GM18907 (cell line): ENCODE data around the gene ARFGEF2.

Experiments used
- ATAC-seq: cut with Tn5 transposase; IDR thresholded peaks from one replicate; pipeline ENCODE4 v1.9.1; 2021; ENCODE audit warnings: mild to moderate bottlenecking, moderate library complexity; ENCODE audit not compliant: unreplicated experiment

Gene ARFGEF2

GRCh38 chr20:48898896-48899530 lies 22.5 kb upstream of the ARFGEF2 start:
- no peak for ATAC-seq

GRCh38 chr20:48899881-48900280 lies 21.6 kb upstream of the ARFGEF2 start:
- no peak for ATAC-seq

GRCh38 chr20:48901326-48901725 lies 20.2 kb upstream of the ARFGEF2 start:
- no peak for ATAC-seq

- ATAC-seq = no peak
Measured at GRCh38 chr20:48903705-48904104, 17.8 kb upstream of the ARFGEF2 start.

- ATAC-seq = no peak
Measured at GRCh38 chr20:48904566-48905296, 16.8 kb upstream of the ARFGEF2 start.

- no peak for ATAC-seq
Measured at GRCh38 chr20:48905297-48905647, 16.2 kb upstream of the ARFGEF2 start.

- ATAC-seq = no peak
Measured at GRCh38 chr20:48906221-48906877, 15.2 kb upstream of the ARFGEF2 start.

GRCh38 chr20:48908656-48909319 lies 12.7 kb upstream of the ARFGEF2 start:
- no peak for ATAC-seq

- ATAC-seq = no peak
Measured at GRCh38 chr20:48909910-48910309, 11.6 kb upstream of the ARFGEF2 start.

GRCh38 chr20:48910347-48910781 lies 11.1 kb upstream of the ARFGEF2 start:
- ATAC-seq = no peak

- ATAC-seq = peak; percentile 91
Measured at GRCh38 chr20:48912065-48912464, 9.4 kb upstream of the ARFGEF2 start.

GRCh38 chr20:48916699-48917098 lies 4.8 kb upstream of the ARFGEF2 start:
- ATAC-seq = no peak

- no peak for ATAC-seq
Measured at GRCh38 chr20:48919336-48919881, 2.1 kb upstream of the ARFGEF2 start.

- ATAC-seq = no peak
Measured at GRCh38 chr20:48919882-48920526, 1.5 kb upstream of the ARFGEF2 start.

GRCh38 chr20:48920527-48921167 lies 864 bp upstream of the ARFGEF2 start:
- ATAC-seq = no peak

GRCh38 chr20:48921883-48922820 lies 641 bp downstream of the ARFGEF2 start:
- peak; percentile 41 for ATAC-seq

GRCh38 chr20:48923149-48923718 lies 1.7 kb downstream of the ARFGEF2 start:
- no peak for ATAC-seq

- no peak for ATAC-seq
Measured at GRCh38 chr20:48924756-48925109, 3.2 kb downstream of the ARFGEF2 start.

GRCh38 chr20:48926267-48926666 lies 4.8 kb downstream of the ARFGEF2 start:
- ATAC-seq = no peak
